ENCODE measurements around the gene LIMK2. TPM values are rescaled to one million over a fixed set of nuclear protein-coding genes. Genes with fewer than 3 reads are reported as not detected.
A peak's percentile ranks its signal among the peaks of the same experiment; 100 is the strongest.

LIMK2 gene
- total RNA-seq, 1 donor from 2014 or later, result 51.1 TPM

GRCh38 chr22:31272522-31273446, 60.7 kb downstream of the LIMK2 start:
- DNase-seq, result peak; percentile 80

GRCh38 chr22:31274017-31274416, 61.9 kb downstream of the LIMK2 start:
- no peak for DNase-seq

DNA sequence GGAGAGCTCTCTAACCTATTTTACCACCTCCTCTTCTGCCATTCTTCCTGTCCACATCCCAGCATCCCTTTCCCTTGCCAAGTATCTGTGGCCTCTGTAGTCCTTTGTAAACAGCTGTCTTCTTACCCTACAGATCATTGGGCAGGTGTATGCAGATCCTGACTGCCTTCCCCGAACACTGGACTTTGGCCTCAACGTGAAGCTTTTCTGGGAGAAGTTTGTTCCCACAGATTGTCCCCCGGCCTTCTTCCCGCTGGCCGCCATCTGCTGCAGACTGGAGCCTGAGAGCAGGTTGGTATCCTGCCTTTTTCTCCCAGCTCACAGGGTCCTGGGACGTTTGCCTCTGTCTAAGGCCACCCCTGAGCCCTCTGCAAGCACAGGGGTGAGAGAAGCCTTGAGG, 62.9 kb downstream of the LIMK2 start:
- no peak for DNase-seq

DNA sequence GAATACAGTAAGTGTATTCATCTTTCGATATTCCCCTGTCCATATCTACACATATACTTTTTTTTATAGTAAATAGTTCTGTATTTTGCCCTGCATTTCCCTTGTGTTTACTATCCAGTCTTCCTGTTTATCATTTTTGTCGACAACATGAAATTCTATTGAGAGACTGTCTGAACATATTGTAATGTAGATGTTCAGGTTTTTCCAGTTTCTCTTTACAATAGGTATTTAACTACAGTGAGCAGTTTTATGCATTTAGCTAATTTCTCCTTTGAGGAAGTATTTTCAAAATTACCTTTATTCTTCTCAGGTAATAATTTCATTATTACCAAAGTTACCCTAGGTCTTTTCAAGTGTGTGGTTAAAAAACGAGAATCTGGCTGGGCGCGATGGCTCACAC, 63.5 kb downstream of the LIMK2 start:
- no peak for DNase-seq

DNA sequence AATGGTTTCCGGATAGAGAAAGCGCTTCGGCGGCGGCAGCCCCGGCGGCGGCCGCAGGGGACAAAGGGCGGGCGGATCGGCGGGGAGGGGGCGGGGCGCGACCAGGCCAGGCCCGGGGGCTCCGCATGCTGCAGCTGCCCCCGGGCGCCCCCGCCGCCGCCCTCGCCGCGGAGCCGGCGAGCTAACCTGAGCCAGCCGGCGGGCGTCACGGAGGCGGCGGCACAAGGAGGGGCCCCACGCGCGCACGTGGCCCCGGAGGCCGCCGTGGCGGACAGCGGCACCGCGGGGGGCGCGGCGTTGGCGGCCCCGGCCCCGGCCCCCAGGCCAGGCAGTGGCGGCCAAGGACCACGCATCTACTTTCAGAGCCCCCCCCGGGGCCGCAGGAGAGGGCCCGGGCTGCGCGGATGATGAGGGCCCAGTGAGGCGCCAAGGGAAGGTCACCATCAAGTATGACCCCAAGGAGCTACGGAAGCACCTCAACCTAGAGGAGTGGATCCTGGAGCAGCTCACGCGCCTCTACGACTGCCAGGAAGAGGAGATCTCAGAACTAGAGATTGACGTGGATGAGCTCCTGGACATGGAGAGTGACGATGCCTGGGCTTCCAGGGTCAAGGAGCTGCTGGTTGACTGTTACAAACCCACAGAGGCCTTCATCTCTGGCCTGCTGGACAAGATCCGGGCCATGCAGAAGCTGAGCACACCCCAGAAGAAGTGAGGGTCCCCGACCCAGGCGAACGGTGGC, 64.5 kb downstream of the LIMK2 start:
- no peak for DNase-seq

GRCh38 chr22:31277741-31278140, 65.6 kb downstream of the LIMK2 start:
- DNase-seq, result no peak

DNA sequence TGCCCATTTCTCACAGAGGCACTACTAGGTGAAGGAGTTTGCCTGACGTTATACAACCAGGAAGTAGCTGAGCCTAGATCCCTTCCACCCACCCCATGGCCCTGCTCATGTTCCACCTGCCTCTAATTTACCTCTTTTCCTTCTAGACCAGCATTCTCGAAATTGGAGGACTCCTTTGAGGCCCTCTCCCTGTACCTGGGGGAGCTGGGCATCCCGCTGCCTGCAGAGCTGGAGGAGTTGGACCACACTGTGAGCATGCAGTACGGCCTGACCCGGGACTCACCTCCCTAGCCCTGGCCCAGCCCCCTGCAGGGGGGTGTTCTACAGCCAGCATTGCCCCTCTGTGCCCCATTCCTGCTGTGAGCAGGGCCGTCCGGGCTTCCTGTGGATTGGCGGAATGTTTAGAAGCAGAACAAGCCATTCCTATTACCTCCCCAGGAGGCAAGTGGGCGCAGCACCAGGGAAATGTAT, 66.1 kb downstream of the LIMK2 start:
- DNase-seq, result no peak

- DNase-seq, result no peak
Measured at GRCh38 chr22:31278626-31279326, 66.7 kb downstream of the LIMK2 start.

DNA sequence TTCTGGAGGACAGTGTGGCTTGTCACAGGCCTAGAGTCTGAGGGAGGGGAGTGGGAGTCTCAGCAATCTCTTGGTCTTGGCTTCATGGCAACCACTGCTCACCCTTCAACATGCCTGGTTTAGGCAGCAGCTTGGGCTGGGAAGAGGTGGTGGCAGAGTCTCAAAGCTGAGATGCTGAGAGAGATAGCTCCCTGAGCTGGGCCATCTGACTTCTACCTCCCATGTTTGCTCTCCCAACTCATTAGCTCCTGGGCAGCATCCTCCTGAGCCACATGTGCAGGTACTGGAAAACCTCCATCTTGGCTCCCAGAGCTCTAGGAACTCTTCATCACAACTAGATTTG, 67.2 kb downstream of the LIMK2 start:
- DNase-seq, result no peak

- no peak for DNase-seq
Measured at GRCh38 chr22:31279821-31280505, 67.9 kb downstream of the LIMK2 start.

- DNase-seq, result no peak
Measured at GRCh38 chr22:31281733-31282132, 69.6 kb downstream of the LIMK2 start.

GRCh38 chr22:31282748-31283468, 70.8 kb downstream of the LIMK2 start:
- peak; percentile 54 for DNase-seq

GRCh38 chr22:31284281-31285155, 72.4 kb downstream of the LIMK2 start:
- DNase-seq, result peak; percentile 23

DNA sequence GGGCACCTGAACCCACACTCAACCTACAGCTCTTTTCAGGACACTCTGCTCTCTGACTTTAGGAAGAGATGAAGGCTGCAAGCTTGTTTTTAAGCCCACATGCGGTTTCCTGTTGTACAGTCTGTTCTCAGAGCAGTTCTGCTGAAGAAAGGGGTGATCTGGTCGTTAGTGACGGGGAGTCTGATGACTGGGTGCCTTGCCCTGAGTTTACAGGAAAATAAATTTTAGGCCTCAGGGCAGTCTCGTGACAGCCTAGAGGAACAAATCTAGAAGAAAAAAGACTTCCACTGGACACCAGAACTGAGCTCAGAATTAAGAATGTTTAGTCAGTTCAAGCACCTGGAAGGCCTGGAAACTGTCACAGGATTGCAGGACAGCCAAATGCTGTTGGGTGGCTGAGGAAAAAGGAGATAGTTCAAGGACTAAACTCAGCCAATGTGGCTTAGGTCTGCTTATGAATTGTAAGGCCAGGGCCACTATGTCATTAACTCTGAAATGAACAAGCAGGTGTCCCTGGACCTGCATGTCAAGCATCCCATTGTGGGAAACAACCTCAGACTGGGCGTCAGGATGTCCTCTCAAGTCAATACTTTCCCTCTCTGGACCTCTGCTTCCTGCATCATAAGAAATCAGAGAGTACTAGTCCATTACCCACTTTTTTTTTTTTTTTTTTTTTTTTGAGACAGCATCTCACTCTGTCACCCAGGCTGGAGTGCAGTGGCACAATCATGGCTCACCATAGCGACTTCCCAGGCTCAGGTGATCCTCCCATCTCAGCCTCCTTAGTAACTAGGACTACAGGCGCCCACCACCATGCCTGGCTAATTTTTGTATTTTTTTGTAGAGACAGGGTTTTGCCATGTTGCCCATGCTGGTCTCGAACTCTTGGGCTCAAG, 74.5 kb downstream of the LIMK2 start:
- DNase-seq, result peak; percentile 48

- DNase-seq, result no peak
Measured at GRCh38 chr22:31287818-31288495, 75.9 kb downstream of the LIMK2 start.

DNA sequence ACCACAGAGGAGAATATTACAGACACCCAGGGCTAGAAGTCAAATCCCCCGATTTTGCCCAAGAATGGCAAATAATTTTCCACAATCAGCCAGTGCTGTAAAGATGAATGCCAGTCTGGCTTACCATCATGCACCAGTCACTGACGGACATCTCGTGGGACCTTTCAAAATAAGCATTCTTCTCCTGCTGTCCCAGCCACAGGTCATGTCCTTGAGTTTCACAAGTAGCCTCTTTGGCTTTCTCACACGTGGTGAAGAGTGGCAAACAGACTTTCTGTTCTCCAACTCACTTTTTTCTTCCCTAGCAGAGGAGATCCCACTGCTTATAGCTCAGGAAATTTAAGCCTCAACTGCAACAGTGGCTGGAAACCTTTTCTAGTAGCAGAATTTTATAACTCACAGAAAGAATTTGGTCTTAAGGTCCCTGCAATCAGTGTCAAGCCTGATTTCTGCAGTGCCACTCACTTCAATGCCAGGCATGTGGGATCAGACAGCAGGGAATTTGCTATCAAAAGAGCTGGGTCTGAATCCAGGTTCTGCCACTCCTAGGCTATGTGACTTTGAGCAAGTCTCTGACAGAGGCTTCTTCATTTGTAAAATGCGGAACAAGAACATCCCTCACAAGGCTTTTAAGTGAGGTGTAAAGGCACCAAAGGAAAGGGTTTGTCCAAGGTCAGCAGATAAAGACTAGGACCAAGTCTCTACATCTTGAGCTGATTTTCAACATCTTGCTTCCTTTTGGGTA, 76.6 kb downstream of the LIMK2 start:
- DNase-seq, result no peak

DNA sequence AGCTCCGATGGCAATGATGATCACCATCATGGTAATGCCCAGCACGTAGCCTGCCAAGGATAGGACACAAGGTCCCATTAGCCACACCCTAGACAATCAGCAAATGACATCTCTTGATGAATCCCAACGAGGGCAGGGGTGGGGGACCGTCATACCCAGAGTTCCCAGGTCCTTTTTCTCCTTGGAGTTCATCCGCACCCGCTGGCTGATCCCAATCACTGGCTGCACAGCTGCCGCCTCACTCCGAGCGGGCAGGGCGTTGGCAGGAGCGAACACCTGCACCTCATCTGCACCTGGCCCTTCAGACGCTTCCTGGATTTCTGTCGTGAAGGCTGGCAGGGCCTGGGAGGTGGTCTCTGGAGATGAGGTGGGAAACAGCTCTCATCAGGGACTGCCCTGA, 77.2 kb downstream of the LIMK2 start:
- DNase-seq, result no peak

All from tongue (tissue), 2 donors.